Urinary bladder (tissue), 4 donors: ENCODE results near the gene YJEFN3. TPM values are rescaled to one million over a fixed set of nuclear protein-coding genes. Genes with fewer than 3 reads are reported as not detected.

Experiments
- DNase-seq: peaks from one replicate; pipeline ENCODE4 v3.0.0-alpha.2; 2015; ENCODE audit errors: extremely low spot score
- H3K27ac ChIP-seq: one replicate; pipeline ENCODE4 v1.5.1; 2013; ENCODE audit warnings: low read depth, mild to moderate bottlenecking, moderate library complexity
- H3K36me3 ChIP-seq: one replicate; pipeline ENCODE4 v1.6.1; 2013; ENCODE audit warnings: mild to moderate bottlenecking, moderate library complexity; ENCODE audit not compliant: insufficient read depth
- H3K4me1 ChIP-seq: one replicate; pipeline ENCODE4 v1.6.1; 2013; ENCODE audit warnings: mild to moderate bottlenecking, moderate library complexity; ENCODE audit not compliant: insufficient read depth
- H3K4me3 ChIP-seq: one replicate; pipeline ENCODE4 v1.5.1; 2013; ENCODE audit warnings: low read depth, low read length
- WGBS: extraction: QIAGEN DNeasy Blood & Tissue Kit; methylation state at CpG from one replicate; pipeline ENCODE4 v1.1.7; 2013; 5-methylcytosine and 5-hydroxymethylcytosine counted together
- polyA plus RNA-seq: library from polyadenylated mRNA; stranded (reverse); fragments of 200-250 nt; gene quantifications from one replicate; pipeline ENCODE4 v1.2.3, GENCODE V29; 2013
- total RNA-seq: library from RNA; depleted of rRNA; stranded (reverse); fragments of >200 nt; gene quantifications from one replicate; pipeline ENCODE4 v1.2.3, GENCODE V29; 2014
- donor health status: healthy with polysubstance abuse.
- donor health status: healthy.

The YJEFN3 gene
- total and polyA plus RNA-seq, 2 donors, result 1.8 to 4.6 TPM

- H3K4me3 ChIP-seq, result no peak overlapping the region
- H3K27ac ChIP-seq, result no peak overlapping the region
- 73% methylated on average over 27 of the region's 27 CpGs for WGBS
- no peaks in the 10 kb centered on the region for H3K36me3 ChIP-seq
- DNase-seq, result no peak
- no peaks in the 10 kb centered on the region for H3K4me1 ChIP-seq
Measured at GRCh38 chr19:19534556-19535265, 6.0 kb downstream of the YJEFN3 start.

DNA sequence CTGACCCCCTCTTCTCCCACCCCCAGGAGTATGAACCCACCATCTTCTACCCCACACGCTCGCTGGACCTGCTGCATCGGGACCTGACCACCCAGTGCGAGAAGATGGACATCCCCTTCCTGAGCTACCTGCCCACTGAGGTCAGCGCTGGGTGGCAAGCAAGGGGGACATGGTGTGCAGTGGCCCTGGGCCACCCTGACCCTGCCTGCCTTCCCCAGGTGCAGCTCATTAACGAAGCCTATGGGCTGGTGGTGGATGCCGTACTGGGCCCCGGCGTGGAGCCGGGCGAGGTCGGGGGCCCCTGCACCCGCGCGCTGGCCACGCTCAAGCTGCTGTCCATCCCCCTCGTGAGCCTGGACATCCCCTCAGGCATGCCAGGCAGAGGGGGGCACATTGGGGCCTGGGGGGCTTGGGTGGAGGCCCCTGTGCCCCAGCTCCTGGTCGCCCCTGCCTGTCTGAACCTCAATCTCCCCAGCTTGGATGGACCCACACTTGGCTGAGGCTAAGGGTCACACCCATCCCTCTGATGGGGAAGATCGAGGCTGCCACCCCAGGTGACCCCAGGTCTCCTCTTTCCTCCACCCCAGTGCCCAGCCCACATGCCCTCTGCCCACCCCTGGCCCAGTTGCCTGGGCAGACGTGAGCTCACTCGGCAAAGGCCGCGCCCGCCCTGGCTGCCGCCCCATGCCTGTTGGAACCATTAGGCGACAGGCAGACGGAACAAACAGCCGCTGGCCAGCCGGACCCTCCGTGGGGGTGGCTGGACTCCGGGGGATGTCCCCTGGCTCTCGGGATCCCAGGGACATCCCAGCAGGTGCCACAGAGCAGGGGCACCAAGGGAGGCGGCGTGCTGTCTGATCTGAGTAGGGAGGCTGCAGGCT lies 6.8 kb downstream of the YJEFN3 start:
- 89% methylated on average over 34 of the region's 34 CpGs for WGBS
- no peaks in the 10 kb centered on the region for H3K36me3 ChIP-seq
- DNase-seq, result no peak
- H3K4me3 ChIP-seq, result no peak overlapping the region
- H3K27ac ChIP-seq, result no peak overlapping the region
- no peaks in the 10 kb centered on the region for H3K4me1 ChIP-seq

- H3K4me1 ChIP-seq, result no peaks in the 10 kb centered on the region
- DNase-seq, result no peak
- WGBS, result 28% methylated on average over 59 of the region's 59 CpGs
- H3K36me3 ChIP-seq, result no peaks in the 10 kb centered on the region
- no peak overlapping the region for H3K4me3 ChIP-seq
- no peak overlapping the region for H3K27ac ChIP-seq
Measured at GRCh38 chr19:19537075-19538048, 8.7 kb downstream of the YJEFN3 start.

DNA sequence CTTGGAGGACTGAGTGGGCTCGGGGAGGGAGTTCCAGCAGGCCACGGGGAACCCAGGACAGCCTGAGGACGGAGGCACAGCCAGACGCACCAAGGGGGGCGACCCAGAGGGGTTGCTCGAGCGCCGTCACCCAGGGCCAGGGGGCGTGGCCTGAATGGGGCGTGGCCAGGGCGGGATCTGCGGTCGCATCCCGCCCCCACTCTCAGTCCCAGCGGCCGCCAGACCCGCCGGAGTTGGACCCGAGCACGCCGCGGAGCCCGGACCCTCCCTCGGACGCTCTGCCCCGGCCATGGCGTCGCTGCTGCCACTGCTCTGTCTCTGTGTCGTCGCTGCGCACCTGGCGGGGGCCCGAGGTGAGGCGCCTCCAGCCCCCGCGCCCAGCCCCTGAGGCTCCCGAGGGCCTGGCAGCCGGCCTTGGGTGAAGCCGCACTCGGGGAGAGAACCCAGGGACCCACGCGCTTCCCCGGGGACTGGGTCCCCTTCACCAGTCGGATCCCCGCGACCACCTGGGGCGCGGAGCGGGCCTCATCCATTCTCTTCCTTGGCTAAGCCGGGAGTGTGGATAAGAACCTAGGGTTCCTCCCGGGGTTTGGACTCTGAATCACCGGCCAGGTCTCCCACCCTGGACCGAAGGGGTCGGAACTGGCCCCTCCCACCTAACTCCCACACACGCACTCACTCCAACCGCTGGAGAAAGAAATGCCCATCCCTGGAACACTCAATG lies 9.5 kb downstream of the YJEFN3 start, which contains the start of gene CILP2:
TSS of gene CILP2 (plus strand) at position 205 of the 724 bp plus-strand sequence. CDS start at position 290, 85 bp downstream.
- H3K4me1 ChIP-seq, result no peaks in the 10 kb centered on the region
- no peak within 1 kb of the TSS for H3K27ac ChIP-seq
- no peaks in the 10 kb centered on the region for H3K36me3 ChIP-seq
- 2% methylated on average over 56 of the region's 56 CpGs for WGBS
- DNase-seq, result no peak
- H3K4me3 ChIP-seq, result peak within 1 kb of the TSS; percentile 27

DNA sequence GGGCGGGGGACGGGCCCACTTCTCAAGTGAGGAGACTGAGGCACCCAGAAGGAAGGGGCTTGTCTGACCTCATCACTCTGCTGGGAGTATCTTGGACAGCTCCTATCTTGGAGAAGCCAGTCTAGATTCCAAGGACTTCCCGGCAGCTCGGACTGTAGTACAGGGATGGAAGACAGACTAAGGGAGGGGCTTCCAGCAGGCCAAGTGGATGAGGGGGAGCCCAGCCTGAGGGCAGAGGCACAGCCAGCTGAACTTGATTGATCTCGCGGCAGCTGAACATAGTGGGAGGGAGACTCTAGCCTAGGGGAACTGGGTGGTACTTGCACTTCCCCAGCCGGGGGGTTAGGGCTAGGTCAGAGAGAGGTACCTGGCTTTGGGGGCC lies 10.1 kb downstream of the YJEFN3 start:
- H3K27ac ChIP-seq, result no peak overlapping the region
- DNase-seq, result no peak
- no peaks in the 10 kb centered on the region for H3K36me3 ChIP-seq
- 25% methylated on average over 7 of the region's 7 CpGs for WGBS
- peak overlapping the region; percentile 27 for H3K4me3 ChIP-seq
- no peaks in the 10 kb centered on the region for H3K4me1 ChIP-seq

DNA sequence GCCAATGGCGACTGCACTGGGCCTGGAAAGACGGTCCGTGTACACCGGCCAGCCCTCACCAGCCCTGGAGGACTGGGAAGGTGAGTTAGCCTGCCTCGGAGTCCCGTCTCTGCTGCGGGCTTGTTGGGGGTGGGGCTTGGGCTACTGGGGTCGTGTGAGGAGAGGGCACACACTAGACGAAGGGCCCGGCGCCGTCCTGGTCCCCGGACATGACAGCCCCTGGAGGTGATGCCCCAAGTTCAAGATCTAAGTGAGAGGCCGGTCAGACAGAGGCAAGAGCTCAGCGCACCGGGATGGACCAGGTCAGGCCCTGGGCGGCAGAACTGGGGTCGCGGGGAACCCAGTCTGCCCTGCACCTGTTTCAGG lies 11.0 kb downstream of the YJEFN3 start:
- Histone ChIP-seq H3K36me3 (no peaks in the 10 kb centered on the region), H3K4me3 (no peak overlapping the region), H3K27ac (no peak overlapping the region), H3K4me1 (no peaks in the 10 kb centered on the region)
- no peak for DNase-seq
- WGBS, result 40% methylated on average over 19 of the region's 19 CpGs

GRCh38 chr19:19540064-19540714 lies 11.5 kb downstream of the YJEFN3 start:
- WGBS, result 8% methylated on average over 74 of the region's 74 CpGs
- Histone ChIP-seq H3K4me3 (no peak overlapping the region), H3K36me3 (no peaks in the 10 kb centered on the region), H3K27ac (no peak overlapping the region), H3K4me1 (no peaks in the 10 kb centered on the region)
- no peak for DNase-seq

GRCh38 chr19:19540715-19541515 lies 12.2 kb downstream of the YJEFN3 start:
- no peaks in the 10 kb centered on the region for H3K4me1 ChIP-seq
- H3K27ac ChIP-seq, result no peak overlapping the region
- DNase-seq, result no peak
- no peaks in the 10 kb centered on the region for H3K36me3 ChIP-seq
- H3K4me3 ChIP-seq, result no peak overlapping the region
- WGBS, result 4% methylated on average over 45 of the region's 45 CpGs

GRCh38 chr19:19541616-19542015 lies 12.9 kb downstream of the YJEFN3 start:
- H3K4me3 ChIP-seq, result no peak overlapping the region
- no peak for DNase-seq
- WGBS, result 77% methylated on average over 16 of the region's 16 CpGs

GRCh38 chr19:19542507-19542906 lies 13.8 kb downstream of the YJEFN3 start:
- 88% methylated on average over 12 of the region's 12 CpGs for WGBS
- H3K36me3 ChIP-seq, result no peaks in the 10 kb centered on the region
- no peaks in the 10 kb centered on the region for H3K4me1 ChIP-seq
- no peak overlapping the region for H3K4me3 ChIP-seq
- DNase-seq, result no peak
- H3K27ac ChIP-seq, result no peak overlapping the region

More at GRCh38 chr19:19541616-19542015, 12.9 kb downstream of the YJEFN3 start:
- Histone ChIP-seq H3K27ac (no peak overlapping the region), H3K36me3 (no peaks in the 10 kb centered on the region), H3K4me1 (no peaks in the 10 kb centered on the region)

DNA sequence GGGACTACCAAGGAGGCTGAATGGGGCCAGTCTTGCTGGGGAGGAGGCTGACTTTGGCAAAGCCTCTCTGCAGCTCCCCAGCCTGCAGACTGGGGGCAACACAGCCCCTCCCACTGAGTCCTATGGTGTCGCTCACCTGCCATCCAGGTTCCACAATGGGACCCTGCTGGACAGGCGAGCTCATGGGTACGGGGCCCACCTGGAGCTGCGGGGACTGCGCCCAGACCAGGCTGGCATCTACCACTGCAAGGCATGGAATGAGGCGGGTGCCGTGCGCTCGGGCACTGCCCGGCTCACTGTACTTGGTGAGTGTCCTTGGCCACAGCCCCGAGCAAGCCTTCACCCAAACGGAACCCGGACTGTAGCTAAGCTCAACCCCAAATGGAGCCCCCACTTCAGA lies 14.4 kb downstream of the YJEFN3 start:
- Histone ChIP-seq H3K4me3 (no peak overlapping the region), H3K4me1 (no peaks in the 10 kb centered on the region), H3K27ac (no peak overlapping the region), H3K36me3 (no peaks in the 10 kb centered on the region)
- 95% methylated on average over 13 of the region's 13 CpGs for WGBS
- no peak for DNase-seq

DNA sequence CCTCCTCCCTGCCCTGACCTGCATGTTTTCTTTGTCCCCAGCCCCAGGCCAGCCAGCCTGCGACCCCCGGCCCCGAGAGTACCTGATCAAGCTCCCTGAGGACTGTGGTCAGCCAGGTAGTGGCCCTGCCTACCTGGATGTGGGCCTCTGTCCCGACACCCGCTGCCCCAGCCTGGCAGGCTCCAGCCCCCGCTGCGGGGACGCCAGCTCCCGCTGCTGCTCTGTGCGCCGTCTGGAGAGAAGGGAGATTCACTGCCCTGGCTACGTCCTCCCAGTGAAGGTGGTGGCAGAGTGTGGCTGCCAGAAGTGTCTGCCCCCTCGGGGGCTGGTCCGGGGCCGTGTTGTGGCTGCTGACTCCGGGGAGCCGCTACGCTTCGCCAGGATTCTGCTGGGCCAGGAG lies 14.9 kb downstream of the YJEFN3 start:
- Histone ChIP-seq H3K36me3 (no peaks in the 10 kb centered on the region), H3K4me1 (no peaks in the 10 kb centered on the region)
- 89% methylated on average over 19 of the region's 19 CpGs for WGBS

More for the DNA sequence above, 14.9 kb downstream of the YJEFN3 start:
- no peak overlapping the region for H3K27ac ChIP-seq
- no peak overlapping the region for H3K4me3 ChIP-seq
- no peak for DNase-seq
